Subcutaneous adipose tissue (tissue), 4 donors: Measurements from ENCODE around the gene LEUTX. TPM values are rescaled to one million over a fixed set of nuclear protein-coding genes. Genes with fewer than 3 reads are reported as not detected.

Experiments used
- CTCF ChIP-seq: fragments of 450-650 bp; IDR thresholded peaks from one replicate; pipeline ENCODE4 v1.5.1; 2016; ENCODE audit warnings: low read depth, mild to moderate bottlenecking, control low read depth, antibody characterized with exemption, moderate library complexity
- total RNA-seq, 4 donors: library from RNA; depleted of rRNA; stranded (reverse); fragments of >200 nt; gene quantifications; one replicate each; pipeline ENCODE4 v1.1.0, GENCODE V29; 2016

LEUTX gene
- total RNA-seq, result not detected

- TF ChIP-seq CTCF, result no peak
Measured at GRCh38 chr19:39778763-39779162, at the start of gene LEUTX. Gene LEUTX (plus strand): TSS chr19:39778854. CDS start chr19:39778921, 67 bp downstream.

- TF ChIP-seq CTCF, result no peak
Measured at GRCh38 chr19:39729594-39729993, 49.1 kb upstream of the LEUTX start.

- TF ChIP-seq CTCF, result no peak
Measured at GRCh38 chr19:39731685-39732084, 47.0 kb upstream of the LEUTX start.

GRCh38 chr19:39733841-39734240 is 44.8 kb upstream of the LEUTX start:
- TF ChIP-seq CTCF, result no peak

GRCh38 chr19:39735688-39736087 is 43.0 kb upstream of the LEUTX start:
- TF ChIP-seq CTCF, result no peak

GRCh38 chr19:39736088-39736487 is 42.6 kb upstream of the LEUTX start:
- TF ChIP-seq CTCF, result no peak

GRCh38 chr19:39737351-39737750 is 41.3 kb upstream of the LEUTX start:
- TF ChIP-seq CTCF, result no peak
